Type B pancreatic cell (in vitro differentiated cells): ENCODE measurements around the gene R3HCC1L. TPM values are rescaled to one million over a fixed set of nuclear protein-coding genes. Genes with fewer than 3 reads are reported as not detected.

Experiments
- DNase-seq: peaks from one replicate; pipeline ENCODE4 v3.0.0; 2021; ENCODE audit warnings: mixed read lengths; ENCODE audit not compliant: unreplicated experiment; ENCODE audit errors: extremely low spot score
- H3K27ac Mint-ChIP-seq: 2 replicates; pipeline ENCODE4 v1.8.0; 2021; ENCODE audit warnings: mild to moderate bottlenecking, mixed read lengths
- H3K27me3 Mint-ChIP-seq: 2 replicates; pipeline ENCODE4 v1.8.0; 2021; ENCODE audit warnings: mixed read lengths
- H3K36me3 Mint-ChIP-seq: 2 replicates; pipeline ENCODE4 v1.8.0; 2021; ENCODE audit warnings: mixed read lengths
- H3K4me1 Mint-ChIP-seq: one replicate; pipeline ENCODE4 v1.8.0; 2021; ENCODE audit warnings: mixed read lengths; ENCODE audit not compliant: unreplicated experiment
- H3K4me3 Mint-ChIP-seq: 2 replicates; pipeline ENCODE4 v1.8.0; 2021; ENCODE audit warnings: mild to moderate bottlenecking, mixed read lengths
- H3K9me3 Mint-ChIP-seq: 2 replicates; pipeline ENCODE4 v1.8.0; 2021; ENCODE audit warnings: mixed read lengths
- total RNA-seq: library from RNA; stranded (reverse); gene quantifications from 2 replicates; pipeline ENCODE4 v1.2.1, GENCODE V29; 2021; ENCODE audit warnings: low replicate concordance
- TF ChIP-seq, protein P1 (sequence below): fragments of 200-600 bp; sonication (generic); conservative IDR thresholded peaks from 2 replicates; pipeline ENCODE4 v1.5.0; 2021; ENCODE audit warnings: antibody characterized with exemption, mild to moderate bottlenecking

R3HCC1L gene
- total RNA-seq, 1 donor from 2014 or later: 15.4 TPM

- no peak for DNase-seq
- H3K9me3 Mint-ChIP-seq: no peaks in the 10 kb centered on the region
- peaks cover 13% of the 10 kb centered on the region for H3K4me1 Mint-ChIP-seq
These were observed 38.1 kb upstream of the R3HCC1L start for GRCh38 chr10:98096316-98096715.

DNA sequence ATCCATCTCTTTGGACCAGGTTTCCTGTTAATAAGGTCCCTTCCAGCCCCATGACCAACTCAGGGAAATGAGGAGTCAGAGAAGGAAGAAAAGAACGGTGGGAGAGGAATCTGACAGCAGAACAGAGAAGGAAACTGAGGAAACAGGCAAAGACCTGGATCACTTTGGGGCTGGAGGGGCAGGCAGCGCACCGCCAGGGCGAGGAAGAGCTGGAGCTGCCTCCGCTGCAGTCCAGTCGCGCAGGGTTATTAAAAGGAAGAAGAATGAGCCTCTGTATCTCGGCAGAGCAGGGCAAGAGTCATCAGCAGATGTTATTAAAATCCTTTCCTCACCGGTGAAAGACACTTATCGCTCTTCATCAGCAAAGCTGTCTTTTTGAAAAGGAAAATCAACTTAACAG, 37.7 kb upstream of the R3HCC1L start:
- no peak for DNase-seq
- H3K27me3 Mint-ChIP-seq: peaks cover 43% of the 10 kb centered on the region
- H3K4me1 Mint-ChIP-seq: peaks cover 13% of the 10 kb centered on the region
- H3K27ac Mint-ChIP-seq: no peak overlapping the region
- no peaks in the 10 kb centered on the region for H3K36me3 Mint-ChIP-seq
- no peaks in the 10 kb centered on the region for H3K9me3 Mint-ChIP-seq
- no peak overlapping the region for H3K4me3 Mint-ChIP-seq
- TF ChIP-seq, protein P1, sequence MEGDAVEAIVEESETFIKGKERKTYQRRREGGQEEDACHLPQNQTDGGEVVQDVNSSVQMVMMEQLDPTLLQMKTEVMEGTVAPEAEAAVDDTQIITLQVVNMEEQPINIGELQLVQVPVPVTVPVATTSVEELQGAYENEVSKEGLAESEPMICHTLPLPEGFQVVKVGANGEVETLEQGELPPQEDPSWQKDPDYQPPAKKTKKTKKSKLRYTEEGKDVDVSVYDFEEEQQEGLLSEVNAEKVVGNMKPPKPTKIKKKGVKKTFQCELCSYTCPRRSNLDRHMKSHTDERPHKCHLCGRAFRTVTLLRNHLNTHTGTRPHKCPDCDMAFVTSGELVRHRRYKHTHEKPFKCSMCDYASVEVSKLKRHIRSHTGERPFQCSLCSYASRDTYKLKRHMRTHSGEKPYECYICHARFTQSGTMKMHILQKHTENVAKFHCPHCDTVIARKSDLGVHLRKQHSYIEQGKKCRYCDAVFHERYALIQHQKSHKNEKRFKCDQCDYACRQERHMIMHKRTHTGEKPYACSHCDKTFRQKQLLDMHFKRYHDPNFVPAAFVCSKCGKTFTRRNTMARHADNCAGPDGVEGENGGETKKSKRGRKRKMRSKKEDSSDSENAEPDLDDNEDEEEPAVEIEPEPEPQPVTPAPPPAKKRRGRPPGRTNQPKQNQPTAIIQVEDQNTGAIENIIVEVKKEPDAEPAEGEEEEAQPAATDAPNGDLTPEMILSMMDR: no peak

More at GRCh38 chr10:98096316-98096715, 38.1 kb upstream of the R3HCC1L start:
- Mint-ChIP-seq H3K36me3 (no peaks in the 10 kb centered on the region), H3K27me3 (peaks cover 46% of the 10 kb centered on the region), H3K27ac (no peak overlapping the region), H3K4me3 (no peak overlapping the region)
- TF ChIP-seq, protein P1: no peak

GRCh38 chr10:98097175-98097574, 37.3 kb upstream of the R3HCC1L start:
- H3K4me3 Mint-ChIP-seq: no peak overlapping the region
- TF ChIP-seq, protein P1: no peak
- H3K27ac Mint-ChIP-seq: no peak overlapping the region
- no peak for DNase-seq
- H3K4me1 Mint-ChIP-seq: peaks cover 13% of the 10 kb centered on the region
- peaks cover 43% of the 10 kb centered on the region for H3K27me3 Mint-ChIP-seq
- no peaks in the 10 kb centered on the region for H3K9me3 Mint-ChIP-seq
- H3K36me3 Mint-ChIP-seq: no peaks in the 10 kb centered on the region

DNA sequence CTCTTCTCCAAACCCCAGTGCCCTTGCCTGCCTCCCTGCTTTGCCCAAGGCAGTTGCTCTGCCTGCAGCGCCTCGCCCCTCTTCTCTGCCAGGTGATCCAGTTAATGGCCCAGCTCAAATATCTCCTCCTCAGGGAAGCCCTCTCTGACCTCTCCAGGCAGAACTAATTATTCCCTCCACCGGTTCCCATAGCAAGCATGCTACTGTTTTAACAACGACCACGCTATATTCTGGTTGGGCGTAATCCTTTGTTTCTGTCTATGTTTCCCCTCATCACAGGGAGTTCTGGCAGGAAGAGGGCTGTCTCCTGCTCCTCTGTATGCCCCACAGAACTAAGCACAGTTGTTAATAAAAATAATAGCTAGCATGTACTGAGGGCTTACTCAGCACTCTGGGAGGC, 36.8 kb upstream of the R3HCC1L start:
- no peaks in the 10 kb centered on the region for H3K9me3 Mint-ChIP-seq
- peaks cover 13% of the 10 kb centered on the region for H3K4me1 Mint-ChIP-seq
- H3K27me3 Mint-ChIP-seq: peaks cover 43% of the 10 kb centered on the region
- no peak overlapping the region for H3K4me3 Mint-ChIP-seq
- DNase-seq: no peak
- no peaks in the 10 kb centered on the region for H3K36me3 Mint-ChIP-seq
- H3K27ac Mint-ChIP-seq: no peak overlapping the region
- TF ChIP-seq, protein P1: no peak

DNA sequence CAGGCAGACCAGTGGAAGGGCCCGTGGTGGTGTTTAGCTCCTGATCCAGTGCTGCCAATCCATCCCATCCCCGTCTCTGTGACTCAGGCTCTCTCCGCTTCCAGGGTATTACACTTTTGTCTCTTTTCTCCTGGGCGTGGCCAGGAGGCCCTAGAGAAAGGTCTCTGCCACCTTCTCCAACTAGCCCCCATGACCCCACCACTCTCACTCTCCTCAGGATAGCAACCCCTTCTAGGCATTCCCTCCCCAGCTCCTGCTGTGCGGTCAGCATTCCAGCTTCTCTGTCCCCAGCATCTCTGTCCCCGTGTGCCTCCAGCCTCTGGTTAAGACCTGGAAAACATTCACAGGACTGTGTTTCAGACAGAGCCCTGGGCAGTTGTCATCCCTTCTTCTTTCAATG, 36.2 kb upstream of the R3HCC1L start:
- TF ChIP-seq, protein P1: no peak
- no peaks in the 10 kb centered on the region for H3K36me3 Mint-ChIP-seq
- no peak overlapping the region for H3K27ac Mint-ChIP-seq
- no peak for DNase-seq
- peaks cover 13% of the 10 kb centered on the region for H3K4me1 Mint-ChIP-seq
- no peaks in the 10 kb centered on the region for H3K9me3 Mint-ChIP-seq
- H3K4me3 Mint-ChIP-seq: no peak overlapping the region
- H3K27me3 Mint-ChIP-seq: peaks cover 38% of the 10 kb centered on the region

DNA sequence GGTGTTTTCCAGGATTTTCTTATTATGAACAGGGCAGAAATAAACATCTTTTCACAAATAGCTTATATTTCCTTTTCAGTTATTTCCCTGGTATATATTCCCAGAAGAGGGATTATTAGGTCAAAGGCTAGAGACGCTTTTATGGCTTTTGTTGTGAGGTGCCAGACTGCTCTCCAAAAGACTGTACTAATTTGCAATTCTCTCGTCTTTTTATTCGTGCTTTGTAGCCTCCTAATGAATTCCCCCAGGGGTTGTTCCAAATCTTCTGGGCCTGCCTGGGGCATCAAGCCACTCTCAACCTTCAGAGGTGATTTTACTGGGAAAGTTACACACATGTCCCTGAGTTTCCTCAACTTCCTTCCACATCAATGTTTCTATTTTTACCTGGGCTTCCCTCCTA, 34.0 kb upstream of the R3HCC1L start:
- no peak for DNase-seq
- Mint-ChIP-seq H3K4me1 (peaks cover 23% of the 10 kb centered on the region), H3K9me3 (no peaks in the 10 kb centered on the region), H3K27ac (no peak overlapping the region), H3K4me3 (no peak overlapping the region), H3K36me3 (no peaks in the 10 kb centered on the region), H3K27me3 (peaks cover 28% of the 10 kb centered on the region)
- TF ChIP-seq, protein P1: no peak
